Stimulated activated CD4-positive, alpha-beta T cell treated with anti-CD3 and anti-CD28 coated beads, Interleukin-15, amount 100 ng/mL, for 24 hours (primary cell): Measurements from ENCODE around the gene CLUH.
"Not testable (repeated sequence)": the region's sequence is repeated elsewhere in the genome, so short reads cannot be mapped to it uniquely, and the experiment has no call there.

Experiments
- DNase-seq: peaks from one replicate; pipeline ENCODE4 v3.0.0-alpha.2; 2020

Gene CLUH

DNA sequence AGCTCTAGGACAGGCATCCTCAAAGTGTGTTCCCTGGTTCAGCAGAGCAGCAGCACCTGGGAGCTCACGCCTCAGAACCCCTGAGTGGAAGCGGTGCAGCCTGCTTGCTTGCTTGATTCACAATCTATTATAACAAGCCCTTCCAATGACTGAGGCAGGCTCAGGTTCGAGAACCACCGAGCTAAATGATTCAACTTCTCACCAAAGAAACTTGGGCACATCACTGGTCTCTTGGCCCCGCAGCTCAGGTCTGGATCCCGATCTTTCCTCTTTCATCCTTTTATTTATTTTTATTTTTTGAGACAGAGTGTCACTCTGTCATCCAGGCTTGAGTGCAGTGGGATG, 24.5 kb downstream of the CLUH start:
- DNase-seq, result no peak

DNA sequence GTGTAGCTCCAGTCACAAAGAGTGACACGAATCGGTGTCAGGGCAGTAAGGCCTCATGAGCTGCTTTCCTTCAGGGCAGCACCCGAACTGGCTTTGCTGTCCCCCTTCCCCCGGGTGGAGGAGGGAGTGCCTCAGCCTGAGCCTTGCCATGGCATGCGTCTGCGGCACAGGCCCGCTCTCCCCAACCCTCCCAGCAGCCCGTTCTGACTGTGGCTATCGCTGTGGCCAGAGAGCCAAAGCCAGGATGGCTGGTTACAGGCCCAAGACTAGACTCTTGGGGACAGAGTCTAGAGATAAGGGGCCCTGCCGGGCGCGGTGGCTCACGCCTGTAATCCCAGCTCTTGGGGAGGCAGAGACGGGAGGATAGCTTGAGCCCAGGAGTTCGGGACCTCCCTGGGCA, 25.9 kb downstream of the CLUH start:
- DNase-seq, result no peak

- DNase-seq, result no peak
These were observed 27.0 kb downstream of the CLUH start for GRCh38 chr17:2684549-2684948.

GRCh38 chr17:2683912-2684311, 27.7 kb downstream of the CLUH start:
- DNase-seq, result no peak

GRCh38 chr17:2682176-2682938, 29.2 kb downstream of the CLUH start:
- no peak for DNase-seq

GRCh38 chr17:2681650-2682049, 29.9 kb downstream of the CLUH start:
- DNase-seq, result no peak

GRCh38 chr17:2680961-2681360, 30.6 kb downstream of the CLUH start:
- DNase-seq, result no peak

- DNase-seq, result not testable (repeated sequence)
These were observed 32.3 kb downstream of the CLUH start for GRCh38 chr17:2679247-2679646.

GRCh38 chr17:2672026-2672425, 39.5 kb downstream of the CLUH start:
- no peak for DNase-seq

- DNase-seq, result not testable (repeated sequence)
These were observed 51.2 kb downstream of the CLUH start for GRCh38 chr17:2660410-2660809.

DNA sequence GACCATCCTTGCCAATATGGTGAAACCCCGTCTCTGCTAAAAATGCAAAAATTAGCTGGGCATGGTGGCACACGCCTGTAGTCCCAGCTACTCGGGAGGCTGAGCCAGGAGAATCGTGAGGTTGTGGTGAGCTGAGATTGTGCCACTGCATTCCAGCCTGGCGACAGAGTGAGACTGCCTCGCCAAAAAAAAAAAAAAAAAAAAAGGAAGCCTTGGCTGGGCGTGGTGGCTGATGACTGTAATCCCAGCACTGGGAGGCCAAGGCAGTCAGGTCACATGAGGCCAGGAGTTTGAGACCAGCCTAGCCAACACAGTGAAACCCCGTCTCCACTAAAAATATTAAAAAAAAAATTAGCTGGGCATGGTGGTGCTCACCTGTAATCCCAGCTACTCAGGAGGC, 52.2 kb downstream of the CLUH start:
- DNase-seq, result not testable (repeated sequence)

GRCh38 chr17:2656283-2656682, 55.3 kb downstream of the CLUH start:
- DNase-seq, result no peak

DNA sequence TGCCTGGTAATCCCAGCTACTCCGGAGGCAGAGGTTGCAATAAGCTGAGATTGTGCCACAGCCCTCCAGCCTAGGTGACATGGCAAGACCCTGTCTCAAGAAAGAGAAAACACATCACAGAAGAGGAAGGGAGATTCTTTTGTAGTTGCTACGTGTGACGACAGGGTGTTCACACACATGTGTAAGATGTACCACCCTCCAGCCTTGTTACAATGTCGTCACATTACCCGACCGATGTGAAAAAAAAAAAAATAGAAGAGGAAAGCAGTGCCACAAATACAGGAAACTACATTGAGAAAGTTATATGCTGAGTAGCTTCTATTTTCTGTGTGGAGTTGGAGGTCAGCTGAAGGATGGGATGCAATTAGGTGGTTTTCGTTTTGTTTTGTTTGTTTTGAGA, 56.0 kb downstream of the CLUH start:
- DNase-seq, result no peak

DNA sequence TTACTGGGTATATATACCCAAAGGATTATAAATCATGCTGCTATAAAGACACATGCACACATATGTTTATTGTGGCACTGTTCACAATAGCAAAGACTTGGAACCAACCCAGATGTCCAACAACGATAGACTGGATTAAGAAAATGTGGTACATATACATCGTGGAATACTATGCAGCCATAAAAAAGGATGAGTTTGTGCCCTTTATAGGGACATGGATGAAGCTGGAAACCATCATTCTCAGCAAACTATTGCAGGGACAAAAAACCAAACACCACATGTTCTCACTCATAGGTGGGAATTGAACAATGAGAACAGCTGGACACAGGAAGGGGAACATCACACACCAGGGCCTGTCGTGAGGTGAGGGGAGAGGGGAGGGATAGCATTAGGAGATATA, 58.7 kb downstream of the CLUH start:
- not testable (repeated sequence) for DNase-seq

DNA sequence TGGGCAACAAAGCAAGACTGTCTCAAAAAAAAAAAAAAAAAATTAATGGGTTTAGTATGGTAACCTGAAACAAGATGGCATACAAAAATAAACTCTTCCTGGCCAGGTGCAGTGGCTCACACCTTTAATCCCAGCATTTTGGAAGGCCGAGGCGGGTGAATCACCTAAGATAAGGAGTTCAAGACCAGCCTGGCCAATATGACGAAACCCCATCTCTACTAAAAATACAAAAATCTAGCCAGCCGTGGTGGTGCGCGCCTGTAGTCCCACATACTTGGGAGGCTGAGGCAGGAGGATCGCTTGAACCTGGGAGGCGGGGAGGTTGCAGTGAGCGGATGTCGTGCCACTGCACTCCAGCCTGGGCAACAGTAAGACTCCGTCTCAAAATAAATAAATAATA, 62.4 kb downstream of the CLUH start:
- DNase-seq, result no peak

DNA sequence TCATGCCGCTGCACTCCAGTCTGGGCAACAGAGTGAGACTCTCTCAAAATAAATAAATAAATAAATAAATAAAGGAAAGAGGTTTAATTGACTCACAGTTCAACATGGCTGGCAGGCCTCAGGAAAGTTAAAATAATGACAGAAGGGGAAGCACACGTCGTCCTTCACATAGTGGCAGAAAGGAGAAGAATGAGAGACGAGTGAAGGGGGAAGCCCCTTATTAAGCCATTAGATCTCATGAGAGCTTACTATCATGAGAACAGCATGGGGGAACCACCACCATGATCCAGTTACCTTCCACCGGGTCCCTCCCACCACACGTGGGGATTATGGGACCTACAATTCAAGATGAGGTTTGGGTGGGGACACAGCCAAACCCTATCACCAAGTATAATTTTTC, 63.6 kb downstream of the CLUH start:
- DNase-seq, result no peak

- DNase-seq, result no peak
These were observed 66.6 kb downstream of the CLUH start for GRCh38 chr17:2644971-2645370.
